HEK293T (cell line): ENCODE measurements around the gene CD68.

Source experiments
- ELF4 ChIP-seq: fragments of 450-650 bp; IDR thresholded peaks from 2 replicates; pipeline ENCODE4 v1.6.1; 2017; ENCODE audit warnings: antibody characterized with exemption
- FOXA1 ChIP-seq: fragments of 450-650 bp; IDR thresholded peaks from 2 replicates; pipeline ENCODE4 v1.6.1; 2016; ENCODE audit warnings: mild to moderate bottlenecking
- FOXM1 ChIP-seq: fragments of 450-650 bp; IDR thresholded peaks from 2 replicates; pipeline ENCODE4 v1.6.1; 2017; ENCODE audit warnings: mild to moderate bottlenecking, borderline replicate concordance
- HDGF ChIP-seq: fragments of 450-650 bp; IDR thresholded peaks from 2 replicates; pipeline ENCODE4 v1.6.1; 2017; ENCODE audit warnings: antibody characterized with exemption, borderline replicate concordance
- PKNOX1 ChIP-seq: fragments of 450-650 bp; IDR thresholded peaks from 2 replicates; pipeline ENCODE4 v1.6.1; 2016
- SP1 ChIP-seq: fragments of 450-650 bp; IDR thresholded peaks from 2 replicates; pipeline ENCODE4 v1.6.1; 2017
- TARDBP ChIP-seq: fragments of 450-650 bp; IDR thresholded peaks from 2 replicates; pipeline ENCODE4 v1.6.1; 2016
- ZNF384 ChIP-seq: fragments of 450-650 bp; IDR thresholded peaks from 2 replicates; pipeline ENCODE4 v1.6.1; 2016

- no peak for TF ChIP-seq ELF4
- TF ChIP-seq FOXM1, result no peak
- TF ChIP-seq PKNOX1, result no peak
- TF ChIP-seq SP1, result no peak
- no peak for TF ChIP-seq ZNF384
- no peak for TF ChIP-seq FOXA1
- TF ChIP-seq HDGF, result no peak
- no peak for TF ChIP-seq TARDBP
These were observed 13.9 kb downstream of the CD68 start for GRCh38 chr17:7593296-7593695.
